ENCODE results near the gene CNTN4. TPM values are rescaled to one million over a fixed set of nuclear protein-coding genes. Genes with fewer than 3 reads are reported as not detected.

The CNTN4 gene
- polyA plus RNA-seq, 1 experiment: not detected

DNA sequence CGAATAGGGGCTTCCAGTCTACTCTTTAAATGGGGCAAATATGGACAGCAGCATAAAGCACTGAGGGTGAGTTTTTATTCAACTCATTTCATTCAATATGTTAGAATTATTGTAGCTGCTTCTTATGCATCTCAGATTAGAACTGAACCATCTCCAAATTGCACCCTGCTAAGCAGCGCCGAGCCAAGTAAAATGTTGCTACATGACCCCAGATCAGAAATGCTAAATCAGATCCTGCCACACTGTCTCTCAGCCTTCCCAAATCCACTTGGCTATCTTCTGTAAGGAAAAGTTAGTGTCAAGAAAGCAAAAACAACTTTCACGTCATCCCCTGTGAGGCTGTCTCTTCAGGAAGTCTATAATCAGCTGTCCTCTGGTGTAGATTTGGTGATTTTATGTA, 293.2 kb downstream of the CNTN4 start:
- CTCF ChIA-PET: no interaction called here

DNA sequence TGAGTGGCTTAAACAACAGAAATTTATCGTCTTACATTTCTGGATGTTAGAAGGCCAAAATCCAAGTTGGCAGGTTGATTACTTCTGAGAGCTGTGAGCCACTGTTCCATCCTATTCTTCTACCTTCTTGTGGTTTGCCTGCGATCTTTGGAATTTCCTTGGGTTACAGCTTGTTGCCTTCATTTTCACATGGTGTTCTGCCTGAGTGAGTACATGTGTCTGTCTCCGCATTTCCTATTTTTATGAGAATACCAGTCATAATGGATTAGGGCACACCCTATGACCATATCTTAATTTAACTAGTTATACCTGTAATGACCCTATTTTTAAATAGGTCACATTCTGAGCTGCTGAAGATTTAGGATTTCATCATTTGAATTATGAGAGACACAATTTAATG, 294.3 kb downstream of the CNTN4 start:
- Histone ChIP-seq H3K27ac (ENCODE audit: low read depth, low read length) (no peak overlapping the region), H3K4me3 (ENCODE audit: low read depth, low read length) (no peak overlapping the region), H3K27me3 (ENCODE audit: control insufficient read depth, insufficient read depth, low read length) (no peaks in the 10 kb centered on the region), H3K9me3 (ENCODE audit: control insufficient read depth, insufficient read depth, low read length) (peaks cover 11% of the 10 kb centered on the region)
- TF ChIP-seq, protein P1, sequence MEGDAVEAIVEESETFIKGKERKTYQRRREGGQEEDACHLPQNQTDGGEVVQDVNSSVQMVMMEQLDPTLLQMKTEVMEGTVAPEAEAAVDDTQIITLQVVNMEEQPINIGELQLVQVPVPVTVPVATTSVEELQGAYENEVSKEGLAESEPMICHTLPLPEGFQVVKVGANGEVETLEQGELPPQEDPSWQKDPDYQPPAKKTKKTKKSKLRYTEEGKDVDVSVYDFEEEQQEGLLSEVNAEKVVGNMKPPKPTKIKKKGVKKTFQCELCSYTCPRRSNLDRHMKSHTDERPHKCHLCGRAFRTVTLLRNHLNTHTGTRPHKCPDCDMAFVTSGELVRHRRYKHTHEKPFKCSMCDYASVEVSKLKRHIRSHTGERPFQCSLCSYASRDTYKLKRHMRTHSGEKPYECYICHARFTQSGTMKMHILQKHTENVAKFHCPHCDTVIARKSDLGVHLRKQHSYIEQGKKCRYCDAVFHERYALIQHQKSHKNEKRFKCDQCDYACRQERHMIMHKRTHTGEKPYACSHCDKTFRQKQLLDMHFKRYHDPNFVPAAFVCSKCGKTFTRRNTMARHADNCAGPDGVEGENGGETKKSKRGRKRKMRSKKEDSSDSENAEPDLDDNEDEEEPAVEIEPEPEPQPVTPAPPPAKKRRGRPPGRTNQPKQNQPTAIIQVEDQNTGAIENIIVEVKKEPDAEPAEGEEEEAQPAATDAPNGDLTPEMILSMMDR (IDR thresholded peaks at IDR 0.05; ENCODE audit: low read depth, low read length): no peak
- ChIA-PET POLR2A (no interaction called here), CTCF (no interaction called here)
- no peak for DNase-seq (ENCODE audit: low read depth, low spot score)

More for the DNA sequence above, 293.2 kb downstream of the CNTN4 start:
- Histone ChIP-seq H3K4me3 (ENCODE audit: low read depth, low read length) (no peak overlapping the region), H3K27ac (ENCODE audit: low read depth, low read length) (no peak overlapping the region), H3K27me3 (ENCODE audit: control insufficient read depth, insufficient read depth, low read length) (no peaks in the 10 kb centered on the region), H3K9me3 (ENCODE audit: control insufficient read depth, insufficient read depth, low read length) (peaks cover 11% of the 10 kb centered on the region)
- TF ChIP-seq, protein P1 (IDR thresholded peaks at IDR 0.05; ENCODE audit: low read depth, low read length): no peak
- no peak for DNase-seq (ENCODE audit: low read depth, low spot score)
- POLR2A ChIA-PET: no interaction called here

DNA sequence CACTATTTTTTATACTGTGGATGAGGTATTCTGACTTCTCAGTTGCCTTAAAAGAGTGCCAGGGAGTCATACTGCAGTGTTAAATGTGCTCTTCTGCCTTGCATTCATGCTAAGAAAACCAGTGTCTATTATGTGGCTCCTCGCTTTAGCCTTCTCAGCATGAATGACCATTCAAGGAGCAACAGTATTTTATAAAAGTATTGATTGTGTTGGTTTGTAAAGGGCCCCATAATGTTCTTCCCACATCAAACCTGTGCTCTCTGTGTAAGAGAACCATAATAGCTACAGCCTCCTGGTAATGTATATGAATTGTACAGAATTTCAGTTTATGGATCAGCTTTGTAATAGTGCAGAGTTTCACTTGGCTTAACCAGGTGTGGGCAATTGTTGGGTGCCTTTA, 316.4 kb downstream of the CNTN4 start:
- CTCF ChIA-PET: no interaction called here
- POLR2A ChIA-PET: no interaction called here
- Histone ChIP-seq H3K27me3 (ENCODE audit: control insufficient read depth, insufficient read depth, low read length) (no peaks in the 10 kb centered on the region), H3K27ac (ENCODE audit: low read depth, low read length) (no peak overlapping the region), H3K9me3 (ENCODE audit: control insufficient read depth, insufficient read depth, low read length) (peaks cover 10% of the 10 kb centered on the region), H3K4me3 (ENCODE audit: low read depth, low read length) (no peak overlapping the region)
- TF ChIP-seq, protein P1 (IDR thresholded peaks at IDR 0.05; ENCODE audit: low read depth, low read length): no peak
- no peak for DNase-seq (ENCODE audit: low read depth, low spot score)

DNA sequence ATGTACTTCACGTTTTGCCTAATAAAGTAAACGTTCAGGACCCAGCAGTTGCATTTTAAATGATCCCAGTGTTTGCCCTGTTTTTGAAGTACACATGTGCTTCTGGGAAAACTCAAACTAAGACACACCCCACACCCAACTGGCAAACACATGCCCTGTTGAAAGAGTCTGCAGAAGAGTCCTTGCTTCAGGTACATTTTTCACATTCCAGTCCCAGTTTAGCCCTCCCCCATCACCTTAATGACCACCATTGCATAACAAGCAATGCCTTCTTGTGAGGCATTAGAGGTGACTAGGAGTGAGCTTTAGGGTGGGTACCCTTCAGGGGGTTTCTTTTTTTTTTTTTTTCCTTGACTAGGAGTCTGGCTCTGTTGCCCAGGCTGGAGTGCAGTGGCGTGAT, 322.3 kb downstream of the CNTN4 start:
- DNase-seq (ENCODE audit: low read depth, low spot score): no peak
- TF ChIP-seq, protein P1 (IDR thresholded peaks at IDR 0.05; ENCODE audit: low read depth, low read length): no peak
- ChIA-PET CTCF (no interaction called here), POLR2A (no interaction called here)
- Histone ChIP-seq H3K9me3 (ENCODE audit: control insufficient read depth, insufficient read depth, low read length) (peaks cover 6% of the 10 kb centered on the region), H3K4me3 (ENCODE audit: low read depth, low read length) (no peak overlapping the region), H3K27ac (ENCODE audit: low read depth, low read length) (no peak overlapping the region), H3K27me3 (ENCODE audit: control insufficient read depth, insufficient read depth, low read length) (no peaks in the 10 kb centered on the region)

DNA sequence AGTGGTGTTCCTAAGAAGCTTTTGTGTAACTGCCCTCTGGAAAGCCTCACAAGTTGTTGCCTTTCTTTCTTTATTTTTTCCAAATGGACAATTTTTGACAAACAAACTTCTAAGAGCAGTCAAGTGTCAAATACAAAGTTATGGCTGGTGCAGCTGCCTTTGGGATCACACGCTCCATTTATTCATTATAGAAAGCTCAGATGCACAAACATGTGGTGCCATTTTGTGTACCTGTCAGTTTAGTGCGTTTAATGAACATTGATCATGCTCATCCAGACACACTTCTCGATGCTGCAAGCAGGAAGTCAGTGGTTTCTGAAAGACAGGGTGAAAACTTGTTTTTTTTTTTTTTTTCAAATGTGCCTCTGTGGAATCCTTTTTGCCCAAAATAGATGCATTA, 324.5 kb downstream of the CNTN4 start:
- TF ChIP-seq, protein P1 (IDR thresholded peaks at IDR 0.05; ENCODE audit: low read depth, low read length): no peak
- H3K9me3 ChIP-seq (ENCODE audit: control insufficient read depth, insufficient read depth, low read length): no peaks in the 10 kb centered on the region; the same call in none of the 2 replicates
- no peaks in the 10 kb centered on the region for H3K27me3 ChIP-seq (ENCODE audit: control insufficient read depth, insufficient read depth, low read length)
- ChIA-PET POLR2A (no interaction called here), CTCF (no interaction called here)
- no peak overlapping the region for H3K27ac ChIP-seq (ENCODE audit: low read depth, low read length)
- DNase-seq (ENCODE audit: low read depth, low spot score): no peak
- no peak overlapping the region for H3K4me3 ChIP-seq (ENCODE audit: low read depth, low read length)
